Fibroblast of lung (primary cell): Measurements from ENCODE around the gene RBM15B.

ENCODE experiments used
- EZH2 ChIP-seq: IDR thresholded peaks from 2 replicates; pipeline ENCODE4 v1.5.1; 2012; ENCODE audit warnings: low read length, control low read depth, mild to moderate bottlenecking; ENCODE audit errors: missing control alignments
- TF ChIP-seq, protein P1 (sequence below), 2 donors: IDR thresholded peaks in 1 of 2; conservative IDR thresholded peaks in 1 of 2; 1 replicate in 1 of 2; 2 replicates in 1 of 2; pipeline ENCODE4 v1.5.1; 2011 to 2012; ENCODE audit warnings: low read length in 2 of 2, control low read depth in 1 of 2, inconsistent platforms in 1 of 2, low read depth in 1 of 2, mild to moderate bottlenecking in 1 of 2

DNA sequence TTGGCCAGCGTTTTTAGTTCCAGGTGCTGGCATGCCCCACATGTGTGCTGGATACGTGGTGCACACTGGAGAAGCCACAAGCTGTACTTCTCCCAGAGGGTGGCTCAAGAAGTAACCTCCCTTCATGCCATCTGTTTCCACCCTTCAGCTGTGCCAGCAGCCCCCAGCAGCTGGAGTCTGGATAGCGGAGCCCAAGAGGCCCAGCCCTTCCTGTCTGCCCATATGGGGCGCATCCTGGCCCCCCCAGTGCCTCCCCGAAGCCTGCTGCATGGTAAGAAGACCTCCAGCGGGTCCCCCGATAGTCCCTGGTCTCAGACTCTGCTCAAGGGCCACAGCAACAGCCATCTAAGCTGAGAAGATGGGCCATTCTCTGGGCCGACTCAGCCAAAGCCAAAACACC, 11.8 kb upstream of the RBM15B start:
- TF ChIP-seq, protein P1, sequence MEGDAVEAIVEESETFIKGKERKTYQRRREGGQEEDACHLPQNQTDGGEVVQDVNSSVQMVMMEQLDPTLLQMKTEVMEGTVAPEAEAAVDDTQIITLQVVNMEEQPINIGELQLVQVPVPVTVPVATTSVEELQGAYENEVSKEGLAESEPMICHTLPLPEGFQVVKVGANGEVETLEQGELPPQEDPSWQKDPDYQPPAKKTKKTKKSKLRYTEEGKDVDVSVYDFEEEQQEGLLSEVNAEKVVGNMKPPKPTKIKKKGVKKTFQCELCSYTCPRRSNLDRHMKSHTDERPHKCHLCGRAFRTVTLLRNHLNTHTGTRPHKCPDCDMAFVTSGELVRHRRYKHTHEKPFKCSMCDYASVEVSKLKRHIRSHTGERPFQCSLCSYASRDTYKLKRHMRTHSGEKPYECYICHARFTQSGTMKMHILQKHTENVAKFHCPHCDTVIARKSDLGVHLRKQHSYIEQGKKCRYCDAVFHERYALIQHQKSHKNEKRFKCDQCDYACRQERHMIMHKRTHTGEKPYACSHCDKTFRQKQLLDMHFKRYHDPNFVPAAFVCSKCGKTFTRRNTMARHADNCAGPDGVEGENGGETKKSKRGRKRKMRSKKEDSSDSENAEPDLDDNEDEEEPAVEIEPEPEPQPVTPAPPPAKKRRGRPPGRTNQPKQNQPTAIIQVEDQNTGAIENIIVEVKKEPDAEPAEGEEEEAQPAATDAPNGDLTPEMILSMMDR (conservative IDR thresholded peaks at IDR 0.05 in 1 of 2, IDR thresholded peaks at IDR 0.05 in 1 of 2; ENCODE audit: low read depth in 1 of 2, low read length in 2 of 2): no peak
- TF ChIP-seq EZH2: no peak
